Smooth muscle cell (in vitro differentiated cells): ENCODE results near the gene ATP11B. TPM values are rescaled to one million over a fixed set of nuclear protein-coding genes. Genes with fewer than 3 reads are reported as not detected.

Experiments
- DNase-seq: peaks from one replicate; lab custom pipeline; 2025; ENCODE audit not compliant: unreplicated experiment; lab: John Stamatoyannopoulos, UW
- H2AFZ ChIP-seq: fragments of 200-600 bp; sonication (generic); 2 replicates; pipeline ENCODE4 v1.6.0; 2016; ENCODE audit warnings: antibody characterized with exemption, low read depth, mild to moderate bottlenecking
- H3F3A ChIP-seq: fragments of 200-600 bp; sonication (generic); 2 replicates; pipeline ENCODE4 v1.6.0; 2017; ENCODE audit warnings: antibody characterized with exemption, low read depth
- H3K27ac ChIP-seq: fragments of 200-600 bp; sonication (generic); 2 replicates; pipeline ENCODE4 v1.5.1; 2016; ENCODE audit warnings: low read depth, mild to moderate bottlenecking
- H3K27me3 ChIP-seq: fragments of 200-600 bp; sonication (generic); 2 replicates; pipeline ENCODE4 v1.6.1; 2016; ENCODE audit warnings: low read depth, mild to moderate bottlenecking
- H3K36me3 ChIP-seq: fragments of 200-600 bp; sonication (generic); 2 replicates; pipeline ENCODE4 v1.5.1; 2016; ENCODE audit warnings: low read depth
- H3K4me1 ChIP-seq: fragments of 200-600 bp; sonication (generic); 2 replicates; pipeline ENCODE4 v1.5.1; 2016; ENCODE audit warnings: low read depth
- H3K4me2 ChIP-seq: fragments of 200-600 bp; sonication (generic); 2 replicates; pipeline ENCODE4 v1.6.0; 2016; ENCODE audit warnings: mild to moderate bottlenecking
- H3K4me3 ChIP-seq: fragments of 200-600 bp; sonication (generic); 2 replicates; pipeline ENCODE4 v1.5.1; 2016; ENCODE audit warnings: mild to moderate bottlenecking
- H3K79me2 ChIP-seq: fragments of 200-600 bp; sonication (generic); 2 replicates; pipeline ENCODE4 v1.6.0; 2016; ENCODE audit warnings: low read depth, mild to moderate bottlenecking
- H3K9ac ChIP-seq: fragments of 200-600 bp; sonication (generic); 2 replicates; pipeline ENCODE4 v1.6.0; 2016; ENCODE audit warnings: low read depth
- H3K9me3 ChIP-seq: fragments of 200-600 bp; sonication (generic); replicated peaks from 2 replicates; pipeline ENCODE4 v1.5.1; 2016; ENCODE audit warnings: low read depth
- H4K20me1 ChIP-seq: fragments of 200-600 bp; sonication (generic); 2 replicates; pipeline ENCODE4 v1.6.0; 2016; ENCODE audit warnings: low read depth
- CTCF ChIP-seq: fragments of 200-600 bp; sonication (generic); IDR thresholded peaks from 2 replicates; pipeline ENCODE4 v1.5.1; 2017; ENCODE audit warnings: borderline replicate concordance, mild to moderate bottlenecking, antibody characterized with exemption; ENCODE audit not compliant: insufficient read depth, poor library complexity, severe bottlenecking
- WGBS: methylation state at CpG from one replicate; pipeline ENCODE4 v1.1.7; 2016; ENCODE audit warnings: low lambda C conversion rate; 5-methylcytosine and 5-hydroxymethylcytosine counted together
- polyA plus RNA-seq: library from polyadenylated mRNA; unstranded; fragments of >200 nt; fragmentation: Nextera tagmentation; extraction: Ambion mirVana; gene quantifications from 2 replicates; pipeline ENCODE4 v1.2.1, GENCODE V29; 2016
- total RNA-seq: library from RNA; depleted of rRNA; stranded (reverse); fragments of >200 nt; gene quantifications from 2 replicates; pipeline ENCODE4 v1.2.3, GENCODE V29; 2014

The ATP11B gene
- total and polyA plus RNA-seq, 2 experiments from 2014 or later, result 12.0 to 48.7 TPM

GRCh38 chr3:182766099-182766498 is 27.2 kb upstream of the ATP11B start:
- Histone ChIP-seq H2AFZ (no peak overlapping the region), H3K36me3 (no peaks in the 10 kb centered on the region), H4K20me1 (no peaks in the 10 kb centered on the region), H3F3A (no peaks in the 10 kb centered on the region), H3K4me1 (no peaks in the 10 kb centered on the region), H3K9me3 (no peaks in the 10 kb centered on the region), H3K9ac (no peak overlapping the region), H3K27ac (no peak overlapping the region), H3K79me2 (no peaks in the 10 kb centered on the region), H3K4me2 (no peak overlapping the region), H3K4me3 (no peak overlapping the region), H3K27me3 (no peaks in the 10 kb centered on the region)
- TF ChIP-seq CTCF, result no peak
- no peak for DNase-seq
- WGBS, result 71% methylated on average over 2 of the region's 2 CpGs

DNA sequence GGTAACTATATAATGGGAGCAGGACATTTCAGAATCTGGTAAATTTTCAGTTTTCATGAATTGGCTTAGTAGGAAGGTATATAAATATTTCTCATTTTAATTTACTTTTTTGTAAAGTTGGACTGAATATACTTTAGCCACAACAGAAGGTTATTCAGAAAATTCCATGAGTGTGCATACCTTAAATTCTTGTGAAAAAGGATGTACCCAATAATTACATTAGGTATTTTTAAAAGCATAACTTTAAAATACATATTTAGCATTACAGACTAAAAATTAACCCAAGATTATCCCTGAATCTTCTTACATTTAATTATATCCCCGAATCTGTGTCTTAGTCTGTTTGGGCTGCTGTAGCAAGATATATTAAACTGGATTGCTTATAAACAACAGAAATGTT is 24.9 kb upstream of the ATP11B start:
- no peaks in the 10 kb centered on the region for H3K79me2 ChIP-seq
- no peak overlapping the region for H2AFZ ChIP-seq
- H3K9me3 ChIP-seq, result no peaks in the 10 kb centered on the region
- no peaks in the 10 kb centered on the region for H3K4me1 ChIP-seq
- H3K27me3 ChIP-seq, result no peaks in the 10 kb centered on the region
- H3K4me3 ChIP-seq, result no peak overlapping the region
- no peak for TF ChIP-seq CTCF
- 76% methylated on average over 1 of the region's 1 CpG for WGBS
- H3F3A ChIP-seq, result no peaks in the 10 kb centered on the region
- no peak overlapping the region for H3K27ac ChIP-seq
- no peak for DNase-seq
- H3K36me3 ChIP-seq, result no peaks in the 10 kb centered on the region
- no peaks in the 10 kb centered on the region for H4K20me1 ChIP-seq
- H3K9ac ChIP-seq, result no peak overlapping the region
- H3K4me2 ChIP-seq, result no peak overlapping the region

DNA sequence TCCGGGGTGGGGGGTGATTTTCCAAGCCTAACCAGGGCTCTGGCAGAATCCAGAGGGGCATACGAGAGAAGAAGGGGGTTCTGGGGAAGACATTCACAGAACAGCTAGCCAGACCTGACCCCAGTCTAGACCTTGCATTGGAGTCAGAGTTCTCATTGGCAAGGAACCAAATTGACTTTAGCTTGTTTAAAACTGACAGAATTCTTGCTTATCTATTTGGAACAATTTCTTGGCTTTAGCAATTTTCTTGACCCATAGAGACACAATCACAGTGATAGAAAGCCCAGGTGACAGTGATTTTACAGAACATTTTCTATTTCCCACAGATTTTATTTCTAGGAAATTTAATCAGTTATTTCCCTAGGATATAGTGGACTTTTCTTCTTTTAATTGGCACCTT is 23.6 kb upstream of the ATP11B start:
- H3K4me1 ChIP-seq, result no peaks in the 10 kb centered on the region
- no peaks in the 10 kb centered on the region for H4K20me1 ChIP-seq
- H3K4me3 ChIP-seq, result no peak overlapping the region
- no peaks in the 10 kb centered on the region for H3K27me3 ChIP-seq
- TF ChIP-seq CTCF, result no peak
- 86% methylated on average over 2 of the region's 2 CpGs for WGBS
- H3K36me3 ChIP-seq, result no peaks in the 10 kb centered on the region
- H3K4me2 ChIP-seq, result no peak overlapping the region
- H3K9ac ChIP-seq, result no peak overlapping the region
- no peak overlapping the region for H2AFZ ChIP-seq
- H3K27ac ChIP-seq, result no peak overlapping the region
- no peaks in the 10 kb centered on the region for H3F3A ChIP-seq
- no peaks in the 10 kb centered on the region for H3K9me3 ChIP-seq
- H3K79me2 ChIP-seq, result no peaks in the 10 kb centered on the region
- DNase-seq, result no peak

DNA sequence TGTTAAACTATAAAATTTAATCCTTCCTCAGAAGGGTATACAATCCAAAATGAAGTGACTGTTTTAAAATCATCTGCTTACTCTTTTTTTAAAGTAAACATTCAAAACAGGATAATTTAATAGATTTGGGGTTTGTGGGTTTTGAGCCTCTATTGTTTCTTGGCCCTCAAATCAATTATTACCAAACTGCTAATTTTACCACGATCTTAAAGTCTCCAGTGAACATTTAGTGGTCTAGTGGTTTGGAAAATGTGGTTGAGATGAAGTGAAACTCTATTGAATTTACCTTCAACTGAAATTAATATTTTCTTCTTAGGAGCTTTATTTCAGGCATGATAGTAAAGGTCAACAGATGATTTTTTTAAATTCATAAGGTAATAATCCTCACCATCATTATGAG is 11.2 kb upstream of the ATP11B start:
- H3K4me1 ChIP-seq, result no peaks in the 10 kb centered on the region
- 94% methylated on average over 1 of the region's 1 CpG for WGBS
- no peak overlapping the region for H3K4me3 ChIP-seq
- H3K27me3 ChIP-seq, result no peaks in the 10 kb centered on the region
- H4K20me1 ChIP-seq, result no peaks in the 10 kb centered on the region
- TF ChIP-seq CTCF, result no peak
- no peak overlapping the region for H3K9ac ChIP-seq
- no peaks in the 10 kb centered on the region for H3K79me2 ChIP-seq
- H3K9me3 ChIP-seq, result no peaks in the 10 kb centered on the region
- no peak overlapping the region for H3K27ac ChIP-seq
- no peak overlapping the region for H3K4me2 ChIP-seq
- DNase-seq, result no peak
- H3K36me3 ChIP-seq, result no peaks in the 10 kb centered on the region
- H2AFZ ChIP-seq, result no peak overlapping the region
- H3F3A ChIP-seq, result no peaks in the 10 kb centered on the region
